BLaER1 treated with 17β-estradiol and CSF1 and Interleukin-3, amounts not matched to agents 10 nM and 100 nM (cell line): ENCODE measurements around the gene OVOL3.

Source experiments
- H3K27ac ChIP-seq, 11 experiments: shearing (Covaris generic); formaldehyde crosslinking; 2 replicates each; pipeline ENCODE4 v1.8.1; 2022
- H3K27me3 ChIP-seq, 11 experiments: shearing (Covaris generic); formaldehyde crosslinking; 2 replicates each; pipeline ENCODE4 v1.8.1; 2022
- H3K36me3 ChIP-seq, 11 experiments: shearing (Covaris generic); formaldehyde crosslinking; 2 replicates each; pipeline ENCODE4 v1.8.1; 2022
- H3K4me1 ChIP-seq, 10 experiments: shearing (Covaris generic); formaldehyde crosslinking; 2 replicates each; pipeline ENCODE4 v1.8.1; 2022
- H3K4me2 ChIP-seq, 11 experiments: shearing (Covaris generic); formaldehyde crosslinking; 2 replicates each; pipeline ENCODE4 v1.8.1; 2022
- H3K4me3 ChIP-seq, 10 experiments: shearing (Covaris generic); formaldehyde crosslinking; 2 replicates each; pipeline ENCODE4 v1.8.1; 2022
- H3K9ac ChIP-seq, 11 experiments: shearing (Covaris generic); formaldehyde crosslinking; 2 replicates each; pipeline ENCODE4 v1.8.1; 2022
- H3K9me3 ChIP-seq, 11 experiments: shearing (Covaris generic); formaldehyde crosslinking; replicated peaks in 1 of 11; 2 replicates each; pipeline ENCODE4 v1.8.1; 2022
- H4K20me1 ChIP-seq, 11 experiments: shearing (Covaris generic); formaldehyde crosslinking; 2 replicates each; pipeline ENCODE4 v1.8.1; 2022
- Cebpa-rat ChIP-seq, 11 experiments: shearing (Covaris generic); IDR thresholded peaks; 2 replicates each; pipeline ENCODE4 v1.8.1; 2022

OVOL3 gene

GRCh38 chr19:36081385-36081784, 29.6 kb upstream of the OVOL3 start:
- H3K9me3 ChIP-seq, result no peaks in the 10 kb centered on the region
- H3K27ac ChIP-seq, result no peak overlapping the region; a peak in 1 of 22 replicates
- H3K27me3 ChIP-seq, result no peaks in the 10 kb centered on the region
- peaks cover 22 to 99% (median 94%) of the 10 kb centered on the region in 11 experiments for H3K36me3 ChIP-seq
- H3K4me2 ChIP-seq, result no peak overlapping the region
- no peak for TF ChIP-seq Cebpa-rat (IDR thresholded peaks at IDR 0.05)
- H3K4me3 ChIP-seq, result no peak overlapping the region
- no peak overlapping the region for H3K9ac ChIP-seq
- no peaks in the 10 kb centered on the region for H3K4me1 ChIP-seq
- H4K20me1 ChIP-seq, result peaks cover 0 to 35% (median 0%) of the 10 kb centered on the region in 11 experiments; a peak in 5 of 22 replicates

- no peak overlapping the region for H3K9ac ChIP-seq
- TF ChIP-seq Cebpa-rat (IDR thresholded peaks at IDR 0.05), result no peak
- peaks cover 0 to 38% (median 0%) of the 10 kb centered on the region in 11 experiments; a peak in 5 of 22 replicates for H4K20me1 ChIP-seq
- no peak overlapping the region for H3K4me2 ChIP-seq
- peaks cover 24 to 100% (median 95%) of the 10 kb centered on the region in 11 experiments for H3K36me3 ChIP-seq
- no peaks in the 10 kb centered on the region for H3K4me1 ChIP-seq
- H3K27me3 ChIP-seq, result no peaks in the 10 kb centered on the region
- no peaks in the 10 kb centered on the region for H3K9me3 ChIP-seq
- H3K27ac ChIP-seq, result no peak overlapping the region
- H3K4me3 ChIP-seq, result no peak overlapping the region
Measured at GRCh38 chr19:36081894-36082293, 29.0 kb upstream of the OVOL3 start.

GRCh38 chr19:36082916-36083315, 28.0 kb upstream of the OVOL3 start:
- no peak overlapping the region for H3K4me3 ChIP-seq
- no peaks in the 10 kb centered on the region for H3K4me1 ChIP-seq
- TF ChIP-seq Cebpa-rat (IDR thresholded peaks at IDR 0.05), result no peak
- H3K27me3 ChIP-seq, result no peaks in the 10 kb centered on the region
- H3K9me3 ChIP-seq, result no peaks in the 10 kb centered on the region
- H3K36me3 ChIP-seq, result peaks cover 24 to 100% (median 95%) of the 10 kb centered on the region in 11 experiments
- no peak overlapping the region for H3K27ac ChIP-seq
- H3K9ac ChIP-seq, result no peak overlapping the region
- peaks cover 0 to 42% (median 0%) of the 10 kb centered on the region in 11 experiments; a peak in 5 of 22 replicates for H4K20me1 ChIP-seq
- no peak overlapping the region for H3K4me2 ChIP-seq

GRCh38 chr19:36084231-36085009, 26.5 kb upstream of the OVOL3 start:
- Histone ChIP-seq H3K27ac (no peak overlapping the region), H3K9ac (no peak overlapping the region), H4K20me1 (peaks cover 0 to 48% (median 0%) of the 10 kb centered on the region in 11 experiments; a peak in 5 of 22 replicates), H3K4me1 (no peaks in the 10 kb centered on the region), H3K27me3 (no peaks in the 10 kb centered on the region), H3K9me3 (no peaks in the 10 kb centered on the region), H3K36me3 (peaks cover 24 to 100% (median 99%) of the 10 kb centered on the region in 11 experiments), H3K4me3 (no peak overlapping the region), H3K4me2 (no peak overlapping the region)
- no peak for TF ChIP-seq Cebpa-rat (IDR thresholded peaks at IDR 0.05)

DNA sequence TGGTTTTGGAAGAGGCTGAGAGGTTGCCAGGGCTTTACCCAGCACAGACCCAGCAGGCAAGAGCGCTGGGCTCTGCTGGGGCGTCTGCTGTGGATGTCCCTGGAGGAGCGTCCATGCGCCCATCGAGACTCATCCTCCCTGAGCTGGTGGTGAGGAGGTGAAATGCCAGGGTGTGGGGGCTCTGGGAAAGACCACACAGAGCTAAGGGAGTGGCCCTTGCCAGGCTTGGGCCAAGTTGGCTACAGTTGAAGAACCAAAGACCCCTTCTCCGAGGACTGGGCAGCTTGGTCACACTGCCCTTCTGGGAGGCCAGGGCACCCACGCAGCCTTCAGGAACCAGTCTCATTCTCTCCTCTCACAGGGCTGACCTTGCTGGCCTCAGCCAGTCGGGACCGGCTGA, 24.6 kb upstream of the OVOL3 start:
- Histone ChIP-seq H3K9ac (no peak overlapping the region), H3K4me1 (no peaks in the 10 kb centered on the region), H3K27me3 (no peaks in the 10 kb centered on the region), H3K9me3 (no peaks in the 10 kb centered on the region), H3K36me3 (peaks cover 22 to 100% (median 99%) of the 10 kb centered on the region in 11 experiments), H4K20me1 (peaks cover 0 to 63% (median 0%) of the 10 kb centered on the region in 11 experiments; a peak in 5 of 22 replicates), H3K4me2 (no peak overlapping the region), H3K27ac (no peak overlapping the region), H3K4me3 (no peak overlapping the region)
- no peak for TF ChIP-seq Cebpa-rat (IDR thresholded peaks at IDR 0.05)

DNA sequence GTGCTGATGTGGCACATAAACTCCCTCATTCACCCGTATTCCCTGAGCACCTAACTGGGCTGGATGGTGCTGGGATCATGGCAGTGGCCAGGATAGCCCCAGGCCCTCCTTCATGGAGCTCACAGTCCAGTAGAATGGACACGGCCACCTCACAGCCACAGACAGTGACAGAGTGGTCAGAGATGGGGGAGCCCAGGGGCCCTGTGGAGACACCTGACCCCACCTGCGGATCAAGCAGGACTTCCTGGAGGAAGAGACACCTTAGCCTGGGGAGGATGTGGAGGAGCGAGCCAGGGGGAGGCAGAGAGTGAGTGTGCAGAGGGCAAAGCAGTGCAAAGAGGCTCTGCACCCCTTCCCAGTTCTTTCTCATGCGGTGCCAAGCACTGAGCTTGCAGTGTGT, 21.1 kb upstream of the OVOL3 start:
- Histone ChIP-seq H3K27me3 (no peaks in the 10 kb centered on the region), H3K36me3 (peaks cover 5 to 100% (median 97%) of the 10 kb centered on the region in 11 experiments), H3K27ac (no peak overlapping the region), H3K4me2 (no peak overlapping the region), H3K4me1 (no peaks in the 10 kb centered on the region), H3K9ac (no peak overlapping the region), H4K20me1 (peaks cover 0 to 50% (median 0%) of the 10 kb centered on the region in 11 experiments; a peak in 4 of 22 replicates), H3K4me3 (no peak overlapping the region), H3K9me3 (no peaks in the 10 kb centered on the region)
- no peak for TF ChIP-seq Cebpa-rat (IDR thresholded peaks at IDR 0.05)

DNA sequence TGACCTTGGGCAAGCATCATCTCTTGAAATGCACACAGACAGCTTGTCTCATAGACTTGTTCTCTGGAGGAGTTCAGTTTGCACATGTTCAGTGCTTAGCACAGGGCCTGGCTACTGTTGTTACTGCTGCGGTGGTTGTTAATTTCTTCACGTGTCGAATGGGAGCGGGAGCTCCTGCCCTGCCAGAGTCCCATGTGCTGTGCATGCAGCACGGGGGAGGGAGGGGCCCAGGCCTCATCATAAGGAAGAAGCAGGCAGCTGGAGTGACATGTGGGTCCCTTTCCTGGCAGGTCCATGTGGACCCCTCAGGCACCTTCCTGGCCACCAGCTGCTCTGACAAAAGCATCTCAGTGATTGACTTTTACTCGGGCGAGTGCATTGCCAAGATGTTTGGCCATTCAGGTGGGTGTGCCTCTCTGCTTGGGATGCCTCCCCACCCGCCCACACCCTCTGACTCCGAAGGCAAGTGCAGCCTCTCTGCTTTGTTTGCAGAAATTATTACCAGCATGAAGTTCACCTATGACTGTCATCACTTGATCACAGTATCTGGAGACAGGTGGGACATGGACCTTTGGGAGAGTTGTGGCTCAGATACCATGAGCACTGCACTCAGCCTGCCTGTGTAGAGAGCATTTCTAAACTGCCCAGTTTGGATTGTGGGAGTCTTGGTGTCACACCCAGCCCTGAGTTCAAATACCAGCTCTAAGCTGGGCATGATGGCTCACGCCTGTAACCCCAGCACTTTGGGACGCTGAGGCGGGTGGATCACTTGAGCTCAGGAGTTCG, 19.8 kb upstream of the OVOL3 start:
- H3K4me1 ChIP-seq, result no peaks in the 10 kb centered on the region
- no peaks in the 10 kb centered on the region for H3K9me3 ChIP-seq
- H4K20me1 ChIP-seq, result peaks cover 0 to 49% (median 0%) of the 10 kb centered on the region in 11 experiments; a peak in 4 of 22 replicates
- no peak overlapping the region for H3K4me3 ChIP-seq
- H3K27me3 ChIP-seq, result no peaks in the 10 kb centered on the region
- no peak for TF ChIP-seq Cebpa-rat (IDR thresholded peaks at IDR 0.05)
- H3K36me3 ChIP-seq, result peaks cover 4 to 100% (median 98%) of the 10 kb centered on the region in 11 experiments
- no peak overlapping the region for H3K9ac ChIP-seq
- H3K4me2 ChIP-seq, result no peak overlapping the region
- H3K27ac ChIP-seq, result no peak overlapping the region

DNA sequence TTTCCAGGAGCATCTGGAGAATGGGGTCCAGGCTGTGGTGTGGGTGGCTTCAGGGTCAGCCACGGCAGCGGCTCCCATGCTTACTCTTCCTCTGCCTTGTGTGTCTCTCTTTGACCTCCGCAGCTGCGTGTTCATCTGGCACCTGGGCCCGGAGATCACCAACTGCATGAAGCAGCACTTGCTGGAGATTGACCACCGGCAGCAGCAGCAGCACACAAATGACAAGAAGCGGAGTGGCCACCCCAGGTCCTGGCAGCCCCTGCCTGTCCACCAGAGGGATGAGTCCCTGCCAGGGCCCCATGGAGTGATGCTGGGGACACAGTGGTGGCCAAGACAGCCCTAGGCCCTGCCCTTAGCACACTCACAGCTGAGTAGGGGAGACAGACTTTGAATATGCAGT, 18.4 kb upstream of the OVOL3 start:
- H3K27ac ChIP-seq, result no peak overlapping the region
- no peaks in the 10 kb centered on the region for H3K27me3 ChIP-seq
- peaks cover 6 to 100% (median 96%) of the 10 kb centered on the region in 11 experiments; a peak in 21 of 22 replicates for H3K36me3 ChIP-seq
- H3K9ac ChIP-seq, result 0 out of 22 replicates have a peak overlapping the region, but pooled peaks of 1 of the 11 experiments have one; percentile 22
- H3K4me1 ChIP-seq, result no peaks in the 10 kb centered on the region
- H4K20me1 ChIP-seq, result peaks cover 0 to 43% (median 0%) of the 10 kb centered on the region in 11 experiments; a peak in 4 of 22 replicates
- no peak overlapping the region for H3K4me3 ChIP-seq
- no peaks in the 10 kb centered on the region for H3K9me3 ChIP-seq
- TF ChIP-seq Cebpa-rat (IDR thresholded peaks at IDR 0.05), result no peak
- no peak overlapping the region for H3K4me2 ChIP-seq

- no peak overlapping the region for H3K27ac ChIP-seq
- H3K36me3 ChIP-seq, result peaks cover 6 to 100% (median 96%) of the 10 kb centered on the region in 11 experiments; a peak in 21 of 22 replicates
- H4K20me1 ChIP-seq, result peaks cover 0 to 37% (median 0%) of the 10 kb centered on the region in 11 experiments; a peak in 4 of 22 replicates
- H3K4me1 ChIP-seq, result no peaks in the 10 kb centered on the region
- no peaks in the 10 kb centered on the region for H3K27me3 ChIP-seq
- no peak overlapping the region for H3K4me2 ChIP-seq
- no peak for TF ChIP-seq Cebpa-rat (IDR thresholded peaks at IDR 0.05)
- no peak overlapping the region for H3K9ac ChIP-seq
- H3K9me3 ChIP-seq, result no peaks in the 10 kb centered on the region
- no peak overlapping the region for H3K4me3 ChIP-seq
Measured at GRCh38 chr19:36093146-36093662, 17.7 kb upstream of the OVOL3 start.
